Measurements from ENCODE around the gene NLRP14. TPM values are rescaled to one million over a fixed set of nuclear protein-coding genes. Genes with fewer than 3 reads are reported as not detected.
A peak's percentile ranks its signal among the peaks of the same experiment; 100 is the strongest.

Gene NLRP14
- total and polyA plus RNA-seq, 9 of the 15 experiments (the other 6 are each of a cell fraction or from before 2014, with no cell fraction given), result 0.27 to 1.2 (median 0.54) TPM

DNA sequence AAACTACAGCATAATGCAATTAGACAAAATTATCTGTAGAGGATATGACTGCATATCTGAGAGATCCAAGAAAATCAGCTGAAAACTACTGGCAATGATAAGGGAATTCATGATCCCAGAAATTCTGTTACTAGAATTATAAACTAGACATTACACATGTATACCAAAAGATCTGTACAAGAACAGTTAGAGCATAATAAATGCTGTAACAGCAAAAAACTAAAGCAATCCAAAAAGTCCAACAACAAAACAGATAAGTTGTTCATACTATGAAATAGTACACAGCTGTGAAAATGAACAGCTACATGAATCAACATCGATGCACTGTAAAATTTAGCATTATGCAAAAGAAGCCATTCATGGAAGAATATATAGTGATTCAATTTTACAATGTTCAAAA lies 6.2 kb upstream of the NLRP14 start:
- no peaks in the 10 kb centered on the region for H3K79me2 ChIP-seq (ENCODE audit: control insufficient read depth, insufficient read depth, low read length)
- H3K9me1 ChIP-seq (ENCODE audit: control insufficient read depth, insufficient read depth, low read length), result no peaks in the 10 kb centered on the region
- TF ChIP-seq MAFK (IDR thresholded peaks at IDR 0.05; ENCODE audit: low read length) (peak; percentile 18; the same call in 1 of the 2 replicates), C11orf30 (IDR thresholded peaks at IDR 0.05; ENCODE audit: low read depth) (peak; percentile 70), HDGF (IDR thresholded peaks at IDR 0.05) (no peak), ZNF311 (CRISPR knock-in tag; IDR thresholded peaks at IDR 0.05) (no peak), ZNF316 (IDR thresholded peaks at IDR 0.05) (peak; percentile 85), RBM25 (IDR thresholded peaks at IDR 0.05; ENCODE audit: low read depth, low read length, severe bottlenecking) (no peak), SUPT5H (IDR thresholded peaks at IDR 0.05) (no peak), BRF1 (IDR thresholded peaks at IDR 0.05; ENCODE audit: borderline replicate concordance, extremely low read depth, insufficient read length) (no peak), ZNF589 (CRISPR knock-in tag; IDR thresholded peaks at IDR 0.05; ENCODE audit: low read depth) (no peak), ZNF146 (CRISPR knock-in tag; IDR thresholded peaks at IDR 0.05; ENCODE audit: unreplicated experiment) (peak; percentile 40), CHD2 (IDR thresholded peaks at IDR 0.05; ENCODE audit: low read depth, low read length) (no peak), HCFC1 (IDR thresholded peaks at IDR 0.05; ENCODE audit: low read depth, low read length) (no peak), MAFF (IDR thresholded peaks at IDR 0.05; ENCODE audit: low read length) (peak; percentile 64), MAFG (tag; conservative IDR thresholded peaks at IDR 0.05) (0 out of 2 replicates have a peak, but pooled peaks have one; percentile 37), ZNF780A (CRISPR knock-in tag; IDR thresholded peaks at IDR 0.05) (no peak)
- TF ChIP-seq, protein P1, sequence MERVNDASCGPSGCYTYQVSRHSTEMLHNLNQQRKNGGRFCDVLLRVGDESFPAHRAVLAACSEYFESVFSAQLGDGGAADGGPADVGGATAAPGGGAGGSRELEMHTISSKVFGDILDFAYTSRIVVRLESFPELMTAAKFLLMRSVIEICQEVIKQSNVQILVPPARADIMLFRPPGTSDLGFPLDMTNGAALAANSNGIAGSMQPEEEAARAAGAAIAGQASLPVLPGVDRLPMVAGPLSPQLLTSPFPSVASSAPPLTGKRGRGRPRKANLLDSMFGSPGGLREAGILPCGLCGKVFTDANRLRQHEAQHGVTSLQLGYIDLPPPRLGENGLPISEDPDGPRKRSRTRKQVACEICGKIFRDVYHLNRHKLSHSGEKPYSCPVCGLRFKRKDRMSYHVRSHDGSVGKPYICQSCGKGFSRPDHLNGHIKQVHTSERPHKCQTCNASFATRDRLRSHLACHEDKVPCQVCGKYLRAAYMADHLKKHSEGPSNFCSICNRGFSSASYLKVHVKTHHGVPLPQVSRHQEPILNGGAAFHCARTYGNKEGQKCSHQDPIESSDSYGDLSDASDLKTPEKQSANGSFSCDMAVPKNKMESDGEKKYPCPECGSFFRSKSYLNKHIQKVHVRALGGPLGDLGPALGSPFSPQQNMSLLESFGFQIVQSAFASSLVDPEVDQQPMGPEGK (CRISPR knock-in tag; IDR thresholded peaks at IDR 0.05; ENCODE audit: borderline replicate concordance), result no peak
- TF ChIP-seq, protein P2, sequence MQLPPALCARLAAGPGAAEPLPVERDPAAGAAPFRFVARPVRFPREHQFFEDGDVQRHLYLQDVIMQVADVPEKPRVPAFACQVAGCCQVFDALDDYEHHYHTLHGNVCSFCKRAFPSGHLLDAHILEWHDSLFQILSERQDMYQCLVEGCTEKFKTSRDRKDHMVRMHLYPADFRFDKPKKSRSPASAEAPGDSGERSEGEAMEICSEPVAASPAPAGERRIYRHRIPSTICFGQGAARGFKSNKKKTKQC (CRISPR knock-in tag; IDR thresholded peaks at IDR 0.05), result no peak
- TF ChIP-seq, protein P3, sequence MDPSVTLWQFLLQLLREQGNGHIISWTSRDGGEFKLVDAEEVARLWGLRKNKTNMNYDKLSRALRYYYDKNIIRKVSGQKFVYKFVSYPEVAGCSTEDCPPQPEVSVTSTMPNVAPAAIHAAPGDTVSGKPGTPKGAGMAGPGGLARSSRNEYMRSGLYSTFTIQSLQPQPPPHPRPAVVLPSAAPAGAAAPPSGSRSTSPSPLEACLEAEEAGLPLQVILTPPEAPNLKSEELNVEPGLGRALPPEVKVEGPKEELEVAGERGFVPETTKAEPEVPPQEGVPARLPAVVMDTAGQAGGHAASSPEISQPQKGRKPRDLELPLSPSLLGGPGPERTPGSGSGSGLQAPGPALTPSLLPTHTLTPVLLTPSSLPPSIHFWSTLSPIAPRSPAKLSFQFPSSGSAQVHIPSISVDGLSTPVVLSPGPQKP (CRISPR knock-in tag; IDR thresholded peaks at IDR 0.05), result no peak
- TF ChIP-seq, protein P4, sequence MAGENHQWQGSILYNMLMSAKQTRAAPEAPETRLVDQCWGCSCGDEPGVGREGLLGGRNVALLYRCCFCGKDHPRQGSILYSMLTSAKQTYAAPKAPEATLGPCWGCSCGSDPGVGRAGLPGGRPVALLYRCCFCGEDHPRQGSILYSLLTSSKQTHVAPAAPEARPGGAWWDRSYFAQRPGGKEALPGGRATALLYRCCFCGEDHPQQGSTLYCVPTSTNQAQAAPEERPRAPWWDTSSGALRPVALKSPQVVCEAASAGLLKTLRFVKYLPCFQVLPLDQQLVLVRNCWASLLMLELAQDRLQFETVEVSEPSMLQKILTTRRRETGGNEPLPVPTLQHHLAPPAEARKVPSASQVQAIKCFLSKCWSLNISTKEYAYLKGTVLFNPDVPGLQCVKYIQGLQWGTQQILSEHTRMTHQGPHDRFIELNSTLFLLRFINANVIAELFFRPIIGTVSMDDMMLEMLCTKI (IDR thresholded peaks at IDR 0.05; ENCODE audit: partially characterized antibody), result no peak
- H3K4me2 ChIP-seq (ENCODE audit: insufficient read depth, low read length), result no peak overlapping the region
- WGBS (ENCODE audit: insufficient coverage, low coverage, missing lambda C conversion rate), result 9% methylated on average over 1 of the region's 1 CpG
- no TSS peak for BruUV-seq (replicated peaks)
- H3K27ac ChIP-seq (ENCODE audit: extremely low read depth, low read depth, low read length), result no peak overlapping the region
- ChIA-PET CTCF (ENCODE audit: low intra/inter-chr PET ratio) (no interaction called here), POLR2A (no interaction called here)
- no peaks in the 10 kb centered on the region for H4K20me1 ChIP-seq (replicated peaks; ENCODE audit: control insufficient read depth, insufficient read depth, low read length)
- peaks cover 0 to 3% of the 10 kb centered on the region in 2 experiments; a peak in 1 of 5 replicates for H3K4me1 ChIP-seq (replicated peaks in 1 of 2; ENCODE audit: control insufficient read depth in 2 of 2, insufficient read depth in 2 of 2, low read length in 2 of 2)
- no peaks in the 10 kb centered on the region for H3K27me3 ChIP-seq (ENCODE audit: control insufficient read depth in 2 of 2, insufficient read depth in 2 of 2, low read length in 2 of 2)
- ATAC-seq (no peak), FAIRE-seq (no peak), DNase-seq (ENCODE audit: extremely low read depth in 1 of 4, low spot score in 3 of 4) (no peak)
- no peak overlapping the region for H3K4me3 ChIP-seq
- in situ Hi-C loops (cut with MboI), result no loop called here
- no peaks in the 10 kb centered on the region for H3K9me3 ChIP-seq (replicated peaks; ENCODE audit: control insufficient read depth, insufficient read depth, low read depth, low read length)
- H2AFZ ChIP-seq (ENCODE audit: low read depth, low read length), result no peak overlapping the region
- intact Hi-C loops (cut with micrococcal nuclease), result no loop called here
- H3K9ac ChIP-seq (ENCODE audit: insufficient read depth in 1 of 2, low read depth in 2 of 2, low read length in 2 of 2), result no peak overlapping the region
- no peaks in the 10 kb centered on the region for H3K36me3 ChIP-seq (ENCODE audit: control insufficient read depth, insufficient read depth, low read length)

All from K562 (cell line).